ENCODE data around the gene SAMD3.

The SAMD3 gene

DNA sequence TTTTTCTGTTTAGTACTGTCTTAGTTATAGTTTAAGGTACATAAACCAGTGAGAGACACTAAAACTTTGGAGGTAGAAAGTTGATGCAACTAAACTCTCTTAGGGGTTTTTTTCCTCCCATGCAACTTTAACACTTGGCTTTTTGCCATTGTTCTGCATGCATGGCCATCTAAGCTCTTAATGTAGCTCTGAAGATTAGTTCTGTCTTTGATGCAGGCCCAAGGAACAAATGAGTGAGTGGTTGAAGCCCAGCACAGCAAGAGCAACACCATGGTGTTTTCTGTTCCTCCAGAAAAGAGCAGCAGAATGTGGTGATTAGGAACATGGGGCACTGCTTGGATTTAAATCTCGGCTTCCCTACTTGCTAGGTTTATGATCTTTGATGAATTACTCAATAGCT, 115.0 kb downstream of the SAMD3 start:
- Histone ChIP-seq H3K4me2 (ENCODE audit: low read length) (0 out of 2 replicates have a peak overlapping the region, but pooled peaks have one; percentile 1), H3K9me2 (replicated peaks; ENCODE audit: control insufficient read depth, low read length) (no peaks in the 10 kb centered on the region), H3K36me3 (ENCODE audit: control insufficient read depth, low read length) (peaks cover 3% of the 10 kb centered on the region; the same call in 1 of the 2 replicates), H4K20me1 (ENCODE audit: control insufficient read depth, insufficient read depth, low read depth, low read length) (no peaks in the 10 kb centered on the region), H3K9me3 (ENCODE audit: control insufficient read depth, insufficient read depth, low read length) (no peaks in the 10 kb centered on the region), H3K27me3 (ENCODE audit: control insufficient read depth, low read length) (no peaks in the 10 kb centered on the region), H3K4me1 (ENCODE audit: control insufficient read depth, low read length) (peaks cover 23% of the 10 kb centered on the region), H3K79me2 (ENCODE audit: control insufficient read depth, low read length) (no peaks in the 10 kb centered on the region), H3K27ac (ENCODE audit: low read depth, low read length) (peak overlapping the region; percentile 6; the same call in 1 of the 2 replicates), H3K4me3 (ENCODE audit: low read length) (no peak overlapping the region), H3F3A (ENCODE audit: control insufficient read depth, insufficient read depth) (0 out of 2 replicates have a peak, but pooled peaks cover 3% of the 10 kb centered on the region)
- TF ChIP-seq EZH2phosphoT487 (IDR thresholded peaks at IDR 0.05; ENCODE audit: borderline replicate concordance, low read length), result no peak
- TF ChIP-seq, protein P1, sequence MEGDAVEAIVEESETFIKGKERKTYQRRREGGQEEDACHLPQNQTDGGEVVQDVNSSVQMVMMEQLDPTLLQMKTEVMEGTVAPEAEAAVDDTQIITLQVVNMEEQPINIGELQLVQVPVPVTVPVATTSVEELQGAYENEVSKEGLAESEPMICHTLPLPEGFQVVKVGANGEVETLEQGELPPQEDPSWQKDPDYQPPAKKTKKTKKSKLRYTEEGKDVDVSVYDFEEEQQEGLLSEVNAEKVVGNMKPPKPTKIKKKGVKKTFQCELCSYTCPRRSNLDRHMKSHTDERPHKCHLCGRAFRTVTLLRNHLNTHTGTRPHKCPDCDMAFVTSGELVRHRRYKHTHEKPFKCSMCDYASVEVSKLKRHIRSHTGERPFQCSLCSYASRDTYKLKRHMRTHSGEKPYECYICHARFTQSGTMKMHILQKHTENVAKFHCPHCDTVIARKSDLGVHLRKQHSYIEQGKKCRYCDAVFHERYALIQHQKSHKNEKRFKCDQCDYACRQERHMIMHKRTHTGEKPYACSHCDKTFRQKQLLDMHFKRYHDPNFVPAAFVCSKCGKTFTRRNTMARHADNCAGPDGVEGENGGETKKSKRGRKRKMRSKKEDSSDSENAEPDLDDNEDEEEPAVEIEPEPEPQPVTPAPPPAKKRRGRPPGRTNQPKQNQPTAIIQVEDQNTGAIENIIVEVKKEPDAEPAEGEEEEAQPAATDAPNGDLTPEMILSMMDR (IDR thresholded peaks at IDR 0.05; ENCODE audit: low read depth, low read length, poor library complexity, severe bottlenecking), result no peak

DNA sequence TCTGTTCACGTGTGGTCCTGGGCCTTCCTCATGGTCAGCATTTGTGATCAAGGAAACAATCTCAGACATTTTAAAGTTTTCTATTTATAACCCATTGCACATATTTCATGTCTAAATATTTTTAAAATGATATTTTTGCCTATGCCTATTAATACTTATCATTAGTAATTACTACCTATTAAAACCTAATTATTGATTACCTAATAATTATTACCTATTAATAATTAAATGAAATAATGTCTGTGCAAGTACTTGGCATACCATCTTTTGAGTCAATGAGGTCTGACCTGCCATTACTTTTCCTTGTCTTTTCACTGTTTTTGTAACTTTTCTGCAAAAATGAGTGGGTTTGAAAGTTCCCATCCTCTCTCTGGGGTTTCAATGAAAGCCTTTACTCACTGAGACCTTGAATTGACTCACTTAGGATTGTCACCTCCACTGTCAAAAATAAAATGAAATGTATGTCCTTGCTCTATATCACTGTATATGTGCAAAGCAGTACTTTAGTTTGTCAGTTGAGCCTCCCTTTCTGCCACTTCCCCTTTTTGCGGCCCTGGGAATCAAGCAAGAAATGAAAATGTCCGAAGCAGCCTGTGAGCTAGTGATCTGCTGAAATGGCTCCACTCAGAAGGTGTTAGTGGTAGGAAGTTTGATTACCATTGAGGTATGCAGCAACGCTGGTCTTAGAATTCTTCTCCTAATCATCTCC, 116.6 kb downstream of the SAMD3 start:
- no peaks in the 10 kb centered on the region for H3K9me3 ChIP-seq (ENCODE audit: control insufficient read depth, insufficient read depth, low read length)
- no peak overlapping the region for H3K27ac ChIP-seq (ENCODE audit: low read depth, low read length)
- H3K4me1 ChIP-seq (ENCODE audit: control insufficient read depth, low read length), result peaks cover 23% of the 10 kb centered on the region
- H3K9me2 ChIP-seq (replicated peaks; ENCODE audit: control insufficient read depth, low read length), result no peaks in the 10 kb centered on the region
- H3K79me2 ChIP-seq (ENCODE audit: control insufficient read depth, low read length), result no peaks in the 10 kb centered on the region
- no peaks in the 10 kb centered on the region for H3K27me3 ChIP-seq (ENCODE audit: control insufficient read depth, low read length)
- 0 out of 2 replicates have a peak, but pooled peaks cover 3% of the 10 kb centered on the region for H3F3A ChIP-seq (ENCODE audit: control insufficient read depth, insufficient read depth)
- H3K4me2 ChIP-seq (ENCODE audit: low read length), result peak overlapping the region; percentile 38
- TF ChIP-seq, protein P1 (IDR thresholded peaks at IDR 0.05; ENCODE audit: low read depth, low read length, poor library complexity, severe bottlenecking), result no peak
- TF ChIP-seq EZH2phosphoT487 (IDR thresholded peaks at IDR 0.05; ENCODE audit: borderline replicate concordance, low read length), result no peak
- H4K20me1 ChIP-seq (ENCODE audit: control insufficient read depth, insufficient read depth, low read depth, low read length), result no peaks in the 10 kb centered on the region
- no peak overlapping the region for H3K4me3 ChIP-seq (ENCODE audit: low read length)
- peaks cover 3% of the 10 kb centered on the region; the same call in 1 of the 2 replicates for H3K36me3 ChIP-seq (ENCODE audit: control insufficient read depth, low read length)

DNA sequence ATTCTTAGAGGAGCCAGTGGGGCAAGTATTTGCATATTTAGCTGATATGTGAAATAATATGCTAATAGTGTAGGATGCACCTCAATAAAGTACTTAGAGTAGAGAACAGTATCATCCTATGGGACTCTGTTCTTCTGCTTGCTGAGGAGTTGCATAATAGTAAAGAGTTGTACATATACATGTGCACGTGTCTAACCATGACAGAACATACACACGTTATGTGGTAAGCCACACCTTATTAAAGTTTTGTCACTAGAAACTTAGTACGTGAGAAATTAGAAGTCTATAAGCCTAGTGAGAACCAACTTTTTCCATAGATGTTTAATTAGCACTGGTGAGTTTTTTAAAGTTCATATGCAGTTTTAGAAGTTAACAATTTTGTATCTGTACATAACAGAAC, 123.6 kb downstream of the SAMD3 start:
- TF ChIP-seq, protein P1 (IDR thresholded peaks at IDR 0.05; ENCODE audit: low read depth, low read length, poor library complexity, severe bottlenecking), result no peak
- no peak for TF ChIP-seq EZH2phosphoT487 (IDR thresholded peaks at IDR 0.05; ENCODE audit: borderline replicate concordance, low read length)
- Histone ChIP-seq H3K27me3 (ENCODE audit: control insufficient read depth, low read length) (no peaks in the 10 kb centered on the region), H3K36me3 (ENCODE audit: control insufficient read depth, low read length) (no peaks in the 10 kb centered on the region), H4K20me1 (ENCODE audit: control insufficient read depth, insufficient read depth, low read depth, low read length) (no peaks in the 10 kb centered on the region), H3K9me3 (ENCODE audit: control insufficient read depth, insufficient read depth, low read length) (no peaks in the 10 kb centered on the region), H3K4me2 (ENCODE audit: low read length) (no peak overlapping the region), H3K4me3 (ENCODE audit: low read length) (no peak overlapping the region), H3K79me2 (ENCODE audit: control insufficient read depth, low read length) (no peaks in the 10 kb centered on the region), H3K27ac (ENCODE audit: low read depth, low read length) (no peak overlapping the region), H3F3A (ENCODE audit: control insufficient read depth, insufficient read depth) (no peaks in the 10 kb centered on the region), H3K4me1 (ENCODE audit: control insufficient read depth, low read length) (no peaks in the 10 kb centered on the region), H3K9me2 (replicated peaks; ENCODE audit: control insufficient read depth, low read length) (no peaks in the 10 kb centered on the region)
